Vagina (tissue), 2 donors: ENCODE results near the gene NPHP1. TPM values are rescaled to one million over a fixed set of nuclear protein-coding genes. Genes with fewer than 3 reads are reported as not detected.
A peak's percentile ranks its signal among the peaks of the same experiment; 100 is the strongest.

Experiments
- DNase-seq, 2 donors: peaks; one replicate each; pipeline ENCODE4 v3.0.0-alpha.2; 2017; ENCODE audit errors: extremely low spot score in 2 of 2
- H3K27ac ChIP-seq: fragments of 200-600 bp; sonication (generic); one replicate; pipeline ENCODE4 v1.5.1; 2019
- H3K27me3 ChIP-seq: fragments of 200-600 bp; sonication (generic); one replicate; pipeline ENCODE4 v1.5.1; 2019
- H3K36me3 ChIP-seq, 2 donors: fragments of 200-600 bp; sonication (generic); one replicate each; pipeline ENCODE4 v1.5.1; 2017 to 2019
- H3K4me1 ChIP-seq: fragments of 200-600 bp; sonication (generic); one replicate; pipeline ENCODE4 v1.5.1; 2019
- H3K4me3 ChIP-seq, 2 donors: fragments of 200-600 bp; sonication (generic); 1 replicate in 1 of 2; 2 replicates in 1 of 2; pipeline ENCODE4 v1.5.1; 2016 to 2019
- H3K9me3 ChIP-seq: fragments of 200-600 bp; sonication (generic); one replicate; pipeline ENCODE4 v1.5.1; 2019
- POLR2A ChIP-seq, 2 donors: fragments of 450-650 bp; IDR thresholded peaks; one replicate each; pipeline ENCODE4 v1.6.1; 2017; ENCODE audit warnings: antibody characterized with exemption in 2 of 2, mild to moderate bottlenecking in 2 of 2, moderate library complexity in 2 of 2
- POLR2AphosphoS5 ChIP-seq, 2 donors: sonication (generic); formaldehyde crosslinking; IDR thresholded peaks; one replicate each; pipeline ENCODE4 v1.9.0; 2017; ENCODE audit warnings: antibody characterized with exemption in 2 of 2, mild to moderate bottlenecking in 2 of 2, low read depth in 1 of 2; ENCODE audit not compliant: insufficient read depth in 1 of 2
- intact Hi-C: fragments of 100-400 bp; cut with DNase I; formaldehyde crosslinking; loops from one replicate; pipeline ENCODE4 v1.15.1; 2023
- total RNA-seq: library from RNA; depleted of rRNA; stranded (reverse); fragments of >200 nt; gene quantifications from one replicate; pipeline ENCODE4 v1.2.3, GENCODE V29; 2016
- TF ChIP-seq, protein P1 (sequence below), 3 experiments: fragments of 450-650 bp in 2 of 3; fragments of 200-600 bp in 1 of 3; sonication (generic) in 1 of 3; IDR thresholded peaks; one replicate each; pipeline ENCODE4 v1.5.1; 2017 to 2019; ENCODE audit warnings: antibody characterized with exemption in 3 of 3, mild to moderate bottlenecking in 2 of 3, moderate library complexity in 2 of 3

The NPHP1 gene
- total RNA-seq, 1 donor from 2014 or later: 4.9 TPM

DNA sequence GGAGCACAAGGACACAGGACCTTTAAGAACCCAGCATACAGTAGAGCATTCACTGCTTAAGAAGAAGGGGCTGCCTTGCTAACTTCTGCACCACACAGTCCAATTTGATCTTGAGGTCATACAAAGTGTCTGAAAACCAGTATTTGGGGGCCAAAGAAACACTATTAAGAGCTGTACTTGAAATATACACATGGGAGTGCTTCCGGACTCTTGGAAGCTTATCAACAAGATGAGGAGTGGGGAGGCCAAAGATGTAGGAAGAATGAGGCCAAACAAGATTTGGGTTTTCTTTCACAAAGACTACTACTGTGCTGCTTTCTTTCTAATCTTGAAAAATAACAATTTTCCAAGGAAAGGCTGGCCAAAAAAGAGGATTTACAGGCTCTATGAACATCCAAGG is 64.4 kb downstream of the NPHP1 start:
- H3K9me3 ChIP-seq: no peaks in the 10 kb centered on the region
- H3K36me3 ChIP-seq: no peaks in the 10 kb centered on the region
- DNase-seq: no peak
- TF ChIP-seq, protein P1, sequence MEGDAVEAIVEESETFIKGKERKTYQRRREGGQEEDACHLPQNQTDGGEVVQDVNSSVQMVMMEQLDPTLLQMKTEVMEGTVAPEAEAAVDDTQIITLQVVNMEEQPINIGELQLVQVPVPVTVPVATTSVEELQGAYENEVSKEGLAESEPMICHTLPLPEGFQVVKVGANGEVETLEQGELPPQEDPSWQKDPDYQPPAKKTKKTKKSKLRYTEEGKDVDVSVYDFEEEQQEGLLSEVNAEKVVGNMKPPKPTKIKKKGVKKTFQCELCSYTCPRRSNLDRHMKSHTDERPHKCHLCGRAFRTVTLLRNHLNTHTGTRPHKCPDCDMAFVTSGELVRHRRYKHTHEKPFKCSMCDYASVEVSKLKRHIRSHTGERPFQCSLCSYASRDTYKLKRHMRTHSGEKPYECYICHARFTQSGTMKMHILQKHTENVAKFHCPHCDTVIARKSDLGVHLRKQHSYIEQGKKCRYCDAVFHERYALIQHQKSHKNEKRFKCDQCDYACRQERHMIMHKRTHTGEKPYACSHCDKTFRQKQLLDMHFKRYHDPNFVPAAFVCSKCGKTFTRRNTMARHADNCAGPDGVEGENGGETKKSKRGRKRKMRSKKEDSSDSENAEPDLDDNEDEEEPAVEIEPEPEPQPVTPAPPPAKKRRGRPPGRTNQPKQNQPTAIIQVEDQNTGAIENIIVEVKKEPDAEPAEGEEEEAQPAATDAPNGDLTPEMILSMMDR (IDR thresholded peaks at IDR 0.05): no peak
- H3K27ac ChIP-seq: no peak overlapping the region
- intact Hi-C loops: no loop called here
- H3K4me3 ChIP-seq: no peak overlapping the region
- H3K27me3 ChIP-seq: no peaks in the 10 kb centered on the region
- no peaks in the 10 kb centered on the region for H3K4me1 ChIP-seq

DNA sequence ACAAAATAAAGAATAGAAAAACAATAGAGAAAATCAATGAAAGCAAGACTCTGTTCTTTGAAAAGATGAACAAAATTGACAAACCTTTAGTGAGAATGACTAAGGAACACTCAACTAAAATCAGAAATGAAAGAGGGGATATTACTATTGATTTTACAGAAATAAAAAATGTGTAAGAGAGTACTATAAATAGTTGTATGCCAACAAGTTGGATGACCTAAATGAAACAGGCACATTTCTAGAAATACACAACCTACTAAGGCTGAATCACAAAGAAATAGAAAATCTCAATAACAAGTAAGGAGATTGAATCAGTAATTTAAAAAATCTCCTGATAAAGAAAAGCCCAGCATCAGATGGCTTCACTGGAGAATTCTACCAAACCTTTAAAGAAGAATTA is 70.8 kb downstream of the NPHP1 start:
- TF ChIP-seq, protein P1 (IDR thresholded peaks at IDR 0.05): no peak
- TF ChIP-seq POLR2A (IDR thresholded peaks at IDR 0.05): no peak
- no peaks in the 10 kb centered on the region for H3K36me3 ChIP-seq
- intact Hi-C loops: no loop called here
- peaks cover 4% of the 10 kb centered on the region for H3K9me3 ChIP-seq
- no peaks in the 10 kb centered on the region for H3K4me1 ChIP-seq
- H3K27me3 ChIP-seq: no peaks in the 10 kb centered on the region
- DNase-seq: no peak
- no peak overlapping the region for H3K27ac ChIP-seq
- H3K4me3 ChIP-seq: no peak overlapping the region

DNA sequence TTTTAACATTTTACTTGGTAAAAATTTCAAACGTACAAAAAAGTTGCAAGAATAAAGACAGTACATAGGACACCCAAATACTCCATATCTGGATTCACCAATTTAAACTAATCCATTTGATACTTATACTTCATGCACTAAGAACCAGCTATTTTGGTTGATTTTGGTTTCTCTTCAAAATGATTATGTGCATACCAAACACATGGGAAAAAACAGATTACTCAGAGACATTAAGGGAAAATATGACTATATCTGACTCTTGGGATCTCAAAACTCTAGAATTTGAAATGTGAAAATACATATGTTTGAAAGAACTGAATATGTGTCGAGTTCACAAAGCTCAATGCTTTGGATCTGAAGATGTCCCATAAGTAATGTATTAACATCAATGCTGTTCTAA is 73.6 kb downstream of the NPHP1 start:
- TF ChIP-seq, protein P1 (IDR thresholded peaks at IDR 0.05): no peak
- TF ChIP-seq POLR2A (IDR thresholded peaks at IDR 0.05) (no peak), POLR2AphosphoS5 (IDR thresholded peaks at IDR 0.05; ENCODE audit: insufficient read depth in 1 of 2, low read depth in 1 of 2) (no peak)
- no peaks in the 10 kb centered on the region for H3K4me1 ChIP-seq
- H3K4me3 ChIP-seq: no peak overlapping the region
- H3K36me3 ChIP-seq: no peaks in the 10 kb centered on the region
- H3K27ac ChIP-seq: no peak overlapping the region
- H3K27me3 ChIP-seq: no peaks in the 10 kb centered on the region
- DNase-seq: no peak
- intact Hi-C loops: no loop called here
- peaks cover 4% of the 10 kb centered on the region for H3K9me3 ChIP-seq

DNA sequence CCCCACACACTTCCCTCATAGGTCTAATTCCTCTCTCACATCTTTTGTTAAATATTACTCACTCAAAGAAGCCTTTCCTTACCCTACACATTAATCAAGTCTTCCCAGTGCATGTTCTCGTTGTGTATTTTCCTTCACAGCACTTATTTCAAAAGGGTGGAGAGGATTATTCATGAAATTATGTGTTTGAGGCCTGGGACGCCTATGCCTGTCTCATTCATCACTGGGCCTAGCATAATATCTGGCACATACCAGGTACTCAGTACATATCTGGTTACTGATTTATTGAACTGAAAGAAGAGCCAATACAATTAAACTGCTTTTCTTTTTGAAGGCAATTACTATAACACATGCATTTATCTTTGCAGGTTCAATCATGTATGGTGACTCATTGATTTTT is 74.1 kb downstream of the NPHP1 start:
- peak in 1 of 2 donors; percentile 14 for TF ChIP-seq POLR2AphosphoS5 (IDR thresholded peaks at IDR 0.05; ENCODE audit: insufficient read depth in 1 of 2, low read depth in 1 of 2)
- no peak for TF ChIP-seq POLR2A (IDR thresholded peaks at IDR 0.05)
- Histone ChIP-seq H3K4me3 (no peak overlapping the region), H3K36me3 (no peaks in the 10 kb centered on the region), H3K27ac (no peak overlapping the region), H3K4me1 (no peaks in the 10 kb centered on the region), H3K27me3 (no peaks in the 10 kb centered on the region), H3K9me3 (peaks cover 4% of the 10 kb centered on the region)
- DNase-seq: no peak
- intact Hi-C loops: no loop called here

DNA sequence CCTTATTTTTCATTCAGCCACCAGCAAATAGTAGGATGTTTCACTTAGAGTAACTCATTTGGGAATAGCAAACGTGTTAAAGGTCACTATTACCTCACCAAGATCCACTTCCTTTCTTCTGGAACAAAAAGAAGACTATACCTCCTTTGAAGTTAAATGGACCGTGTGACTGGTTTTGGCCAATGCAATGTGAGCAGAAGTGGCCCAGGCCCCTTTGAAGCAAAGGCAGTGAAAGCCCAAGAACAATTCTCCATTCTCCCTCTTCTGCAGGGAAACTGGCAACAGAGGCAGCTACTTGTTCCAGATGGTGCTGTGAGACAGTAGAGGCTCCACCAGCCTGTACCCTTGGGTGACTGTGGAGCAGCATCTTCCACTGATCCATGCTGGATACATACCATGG is 77.9 kb downstream of the NPHP1 start:
- TF ChIP-seq POLR2A (IDR thresholded peaks at IDR 0.05): no peak
- TF ChIP-seq, protein P1 (IDR thresholded peaks at IDR 0.05): no peak
- no peak for DNase-seq
- Histone ChIP-seq H3K27ac (no peak overlapping the region), H3K36me3 (no peaks in the 10 kb centered on the region), H3K4me1 (no peaks in the 10 kb centered on the region), H3K9me3 (no peaks in the 10 kb centered on the region), H3K27me3 (no peaks in the 10 kb centered on the region), H3K4me3 (no peak overlapping the region)
- intact Hi-C loops: no loop called here
